H9 (cell line): ENCODE data around the gene NUP155. TPM values are rescaled to one million over a fixed set of nuclear protein-coding genes. Genes with fewer than 3 reads are reported as not detected.

ENCODE experiments used
- DNase-seq: peaks from one replicate; pipeline ENCODE4 v3.0.0-alpha.2; 2017
- H2AFZ ChIP-seq: one replicate; pipeline ENCODE4 v1.6.1; 2013; ENCODE audit warnings: mild to moderate bottlenecking, low read length, control low read depth, moderate library complexity
- H2AK5ac ChIP-seq: 2 replicates; pipeline ENCODE4 v1.6.1; 2013; ENCODE audit warnings: low read length, control low read depth, mixed read lengths; ENCODE audit not compliant: insufficient read length
- H2BK120ac ChIP-seq: one replicate; pipeline ENCODE4 v1.6.1; 2013; ENCODE audit warnings: low read depth, mild to moderate bottlenecking, low read length, control low read depth, inconsistent platforms; ENCODE audit not compliant: poor library complexity, severe bottlenecking
- H2BK12ac ChIP-seq: 2 replicates; pipeline ENCODE4 v1.6.1; 2013; ENCODE audit warnings: low read length, control low read depth, mixed read lengths, low read depth; ENCODE audit not compliant: insufficient read length
- H2BK15ac ChIP-seq: 2 replicates; pipeline ENCODE4 v1.6.1; 2013; ENCODE audit warnings: low read depth, low read length, control low read depth
- H2BK20ac ChIP-seq: one replicate; pipeline ENCODE4 v1.6.1; 2013; ENCODE audit warnings: low read depth, mild to moderate bottlenecking, low read length, control low read depth, inconsistent platforms; ENCODE audit not compliant: poor library complexity, severe bottlenecking
- H2BK5ac ChIP-seq: 2 replicates; pipeline ENCODE4 v1.6.1; 2013; ENCODE audit warnings: low read length, control low read depth, mixed read lengths; ENCODE audit not compliant: insufficient read length
- H3K14ac ChIP-seq: 2 replicates; pipeline ENCODE4 v1.6.1; 2013; ENCODE audit warnings: low read length, control low read depth; ENCODE audit not compliant: insufficient read depth
- H3K18ac ChIP-seq: 2 replicates; pipeline ENCODE4 v1.6.1; 2013; ENCODE audit warnings: low read depth, mild to moderate bottlenecking, mixed read lengths, low read length, control low read depth; ENCODE audit not compliant: insufficient read length
- H3K23ac ChIP-seq: 2 replicates; pipeline ENCODE4 v1.6.1; 2013; ENCODE audit warnings: low read length, control low read depth, mixed read lengths, low read depth; ENCODE audit not compliant: insufficient read length
- H3K23me2 ChIP-seq: 2 replicates; pipeline ENCODE4 v1.6.1; 2013; ENCODE audit warnings: low read depth, mild to moderate bottlenecking, mixed read lengths, low read length, control low read depth; ENCODE audit not compliant: insufficient read length, poor library complexity, severe bottlenecking
- H3K27ac ChIP-seq: 2 replicates; pipeline ENCODE4 v1.5.1; 2013; ENCODE audit warnings: low read length, control low read depth, mixed read lengths, low read depth; ENCODE audit not compliant: insufficient read length
- H3K27me3 ChIP-seq: 2 replicates; pipeline ENCODE4 v1.6.1; 2013; ENCODE audit warnings: low read length, control low read depth, inconsistent platforms; ENCODE audit not compliant: insufficient read depth
- H3K4ac ChIP-seq: 2 replicates; pipeline ENCODE4 v1.6.1; 2013; ENCODE audit warnings: low read depth, mild to moderate bottlenecking, control low read depth, inconsistent platforms, low read length, moderate library complexity
- H3K4me1 ChIP-seq: 2 replicates; pipeline ENCODE4 v1.6.1; 2013; ENCODE audit warnings: low read length, control low read depth, inconsistent platforms; ENCODE audit not compliant: insufficient read depth
- H3K4me2 ChIP-seq: 2 replicates; pipeline ENCODE4 v1.6.1; 2013; ENCODE audit warnings: low read length, control low read depth, mixed read lengths; ENCODE audit not compliant: insufficient read length, insufficient read depth
- H3K56ac ChIP-seq: 2 replicates; pipeline ENCODE4 v1.6.1; 2013; ENCODE audit warnings: low read depth, mild to moderate bottlenecking, mixed read lengths, low read length, control low read depth; ENCODE audit not compliant: insufficient read length
- H3K79me1 ChIP-seq: 2 replicates; pipeline ENCODE4 v1.6.1; 2013; ENCODE audit warnings: low read depth, mild to moderate bottlenecking, moderate library complexity, low read length, control low read depth, inconsistent platforms; ENCODE audit not compliant: insufficient read depth, poor library complexity, severe bottlenecking
- H3K79me2 ChIP-seq: 2 replicates; pipeline ENCODE4 v1.6.1; 2013; ENCODE audit warnings: low read length, control low read depth, inconsistent platforms; ENCODE audit not compliant: insufficient read depth
- H3K9ac ChIP-seq: 2 replicates; pipeline ENCODE4 v1.6.1; 2013; ENCODE audit warnings: low read length, control low read depth, mixed read lengths; ENCODE audit not compliant: insufficient read length; ENCODE audit errors: extremely low read depth
- H3K9me3 ChIP-seq: one replicate; pipeline ENCODE4 v1.6.1; 2013; ENCODE audit warnings: low read depth, low read length, inconsistent platforms; ENCODE audit not compliant: control insufficient read depth
- H3T11ph ChIP-seq: one replicate; pipeline ENCODE4 v1.6.1; 2013; ENCODE audit warnings: mild to moderate bottlenecking, low read length, control low read depth, inconsistent platforms
- H4K20me1 ChIP-seq: one replicate; pipeline ENCODE4 v1.6.1; 2013; ENCODE audit not compliant: control insufficient read depth, insufficient read length, insufficient read depth
- H4K5ac ChIP-seq: 2 replicates; pipeline ENCODE4 v1.6.1; 2013; ENCODE audit warnings: low read depth, mild to moderate bottlenecking, mixed read lengths, low read length, control low read depth; ENCODE audit not compliant: insufficient read length
- H4K8ac ChIP-seq: replicated peaks from 2 replicates; pipeline ENCODE4 v1.6.1; 2013; ENCODE audit warnings: low read length, control low read depth, mixed read lengths, low read depth; ENCODE audit not compliant: insufficient read length
- H4K91ac ChIP-seq: 2 replicates; pipeline ENCODE4 v1.6.1; 2013; ENCODE audit warnings: low read depth, mild to moderate bottlenecking, moderate library complexity, mixed read lengths, low read length, control low read depth; ENCODE audit not compliant: insufficient read length
- H3K27ac Mint-ChIP-seq, 3 experiments: 2 replicates in 2 of 3; 3 replicates in 1 of 3; pipeline ENCODE4 v1.8.0; 2020 to 2021; ENCODE audit warnings: mixed read lengths in 3 of 3, mild to moderate bottlenecking in 1 of 3, moderate library complexity in 1 of 3
- H3K27me3 Mint-ChIP-seq: 2 replicates; pipeline ENCODE4 v1.8.0; 2021; ENCODE audit warnings: low read depth, mild to moderate bottlenecking, moderate library complexity, mixed read lengths
- H3K36me3 Mint-ChIP-seq, 3 experiments: 2 replicates in 2 of 3; 3 replicates in 1 of 3; pipeline ENCODE4 v1.8.0; 2020 to 2021; ENCODE audit warnings: low read depth in 3 of 3, mixed read lengths in 3 of 3; ENCODE audit not compliant: insufficient read depth in 1 of 3
- H3K4me1 Mint-ChIP-seq, 2 experiments: 2 replicates each; pipeline ENCODE4 v1.8.0; 2020; ENCODE audit warnings: mixed read lengths in 2 of 2
- H3K4me3 Mint-ChIP-seq, 2 experiments: 2 replicates in 1 of 2; 3 replicates in 1 of 2; pipeline ENCODE4 v1.8.0; 2020 to 2021; ENCODE audit warnings: mild to moderate bottlenecking in 2 of 2, mixed read lengths in 2 of 2, moderate library complexity in 1 of 2
- H3K9me3 Mint-ChIP-seq, 2 experiments: 2 replicates in 1 of 2; 3 replicates in 1 of 2; pipeline ENCODE4 v1.8.0; 2020; ENCODE audit warnings: mild to moderate bottlenecking in 2 of 2, mixed read lengths in 2 of 2, moderate library complexity in 1 of 2
- CTCF ChIP-seq: fragments of 200-600 bp; sonication (generic); conservative IDR thresholded peaks from 3 replicates; pipeline ENCODE4 v1.8.0; 2021; ENCODE audit warnings: antibody characterized with exemption, mild to moderate bottlenecking
- WGBS: extraction: QIAGEN DNeasy Blood & Tissue Kit; methylation state at CpG from one replicate; pipeline ENCODE4 v1.1.7; 2013; ENCODE audit warnings: missing lambda C conversion rate, low lambda C conversion rate, mixed read lengths; ENCODE audit not compliant: insufficient read length; ENCODE audit errors: extremely low coverage; 5-methylcytosine and 5-hydroxymethylcytosine counted together
- total RNA-seq: library from RNA; stranded (reverse); gene quantifications from 2 replicates; pipeline ENCODE4 v1.2.1, GENCODE V29; 2021

The NUP155 gene
- total RNA-seq, 1 experiment from 2014 or later = 82.4 TPM

- no peak overlapping the region for H2BK20ac ChIP-seq
- no peaks in the 10 kb centered on the region for H3K79me1 ChIP-seq
- peaks cover 32% of the 10 kb centered on the region for H3K9me3 ChIP-seq
- no peak overlapping the region for H3K27ac ChIP-seq
- H4K91ac ChIP-seq = no peak overlapping the region
- H2BK15ac ChIP-seq = no peak overlapping the region
- H3K27me3 Mint-ChIP-seq = peaks cover 4% of the 10 kb centered on the region
- H3K23ac ChIP-seq = no peak overlapping the region
- no peak overlapping the region for H2BK12ac ChIP-seq
- no peak overlapping the region for H3K4me3 Mint-ChIP-seq
- H2AK5ac ChIP-seq = no peak overlapping the region
- H3K4me1 Mint-ChIP-seq = no peaks in the 10 kb centered on the region
- H3K79me2 ChIP-seq = no peaks in the 10 kb centered on the region
- H4K8ac ChIP-seq = no peak overlapping the region
- peaks cover 27 to 51% (median 47%) of the 10 kb centered on the region in 3 experiments for H3K36me3 Mint-ChIP-seq
- H2BK5ac ChIP-seq = no peak overlapping the region
- no peak overlapping the region for H3K9ac ChIP-seq
- H2AFZ ChIP-seq = no peak overlapping the region
- no peak overlapping the region for H3K18ac ChIP-seq
- H3K14ac ChIP-seq = no peak overlapping the region
- DNase-seq = no peak
- no peaks in the 10 kb centered on the region for H3K4me1 ChIP-seq
- H3K4me2 ChIP-seq = no peak overlapping the region
- H2BK120ac ChIP-seq = no peak overlapping the region
- no peak overlapping the region for H3K56ac ChIP-seq
- WGBS = no CpG with 5 or more reads among the region's 5 CpGs
- no peaks in the 10 kb centered on the region for H3K23me2 ChIP-seq
- no peak overlapping the region for H3K27ac Mint-ChIP-seq
- no peak for TF ChIP-seq CTCF
- peaks cover 66 to 78% of the 10 kb centered on the region in 2 experiments for H3K9me3 Mint-ChIP-seq
- H4K20me1 ChIP-seq = no peaks in the 10 kb centered on the region
- H4K5ac ChIP-seq = no peak overlapping the region
- no peak overlapping the region for H3K4ac ChIP-seq
- no peak overlapping the region for H3T11ph ChIP-seq
- H3K27me3 ChIP-seq = no peaks in the 10 kb centered on the region
Observed at GRCh38 chr5:37283214-37283820, 87.6 kb downstream of the NUP155 start.
